ENCODE results near the gene FAM184B.
A peak's percentile ranks its signal among the peaks of the same experiment; 100 is the strongest.

The FAM184B gene

GRCh38 chr4:17781300-17782287, at the start of gene FAM184B:
Gene FAM184B, minus strand, starts transcription at chr4:17781621. Its CDS starts 322 bp downstream, at chr4:17781299.
- DNase-seq (ENCODE audit: extremely low read depth in 1 of 2, low read depth in 1 of 2): no peak

GRCh38 chr4:17823871-17824669, 42.6 kb upstream of the FAM184B start:
- DNase-seq (ENCODE audit: extremely low read depth in 1 of 2, low read depth in 1 of 2): no peak

- DNase-seq (ENCODE audit: extremely low read depth in 1 of 2, low read depth in 1 of 2): no peak
These were observed 35.6 kb upstream of the FAM184B start for GRCh38 chr4:17817027-17817426.

GRCh38 chr4:17816142-17816541, 34.7 kb upstream of the FAM184B start:
- no peak for DNase-seq (ENCODE audit: extremely low read depth in 1 of 2, low read depth in 1 of 2)

GRCh38 chr4:17814140-17814539, 32.7 kb upstream of the FAM184B start:
- no peak for DNase-seq (ENCODE audit: extremely low read depth in 1 of 2, low read depth in 1 of 2)

GRCh38 chr4:17812801-17813200, 31.4 kb upstream of the FAM184B start:
- no peak for DNase-seq (ENCODE audit: extremely low read depth in 1 of 2, low read depth in 1 of 2)

GRCh38 chr4:17812125-17812524, 30.7 kb upstream of the FAM184B start:
- no peak for DNase-seq (ENCODE audit: extremely low read depth in 1 of 2, low read depth in 1 of 2)

- DNase-seq (ENCODE audit: extremely low read depth in 1 of 2, low read depth in 1 of 2): no peak
These were observed 29.7 kb upstream of the FAM184B start for GRCh38 chr4:17811078-17811603.

- peak; percentile 98 to 99 for DNase-seq (ENCODE audit: extremely low read depth in 1 of 2, low read depth in 1 of 2)
These were observed 29.0 kb upstream of the FAM184B start, which contains the start of the genes DCAF16 and NCAPG for GRCh38 chr4:17810260-17811077. Gene DCAF16, minus strand, starts transcription at chr4:17810757. Its CDS starts 6,616 bp downstream, at chr4:17804141. Gene NCAPG, plus strand, starts transcription at chr4:17810979. Its CDS starts 99 bp downstream, at chr4:17811078.

GRCh38 chr4:17809667-17810066, 28.2 kb upstream of the FAM184B start:
- no peak for DNase-seq (ENCODE audit: extremely low read depth in 1 of 2, low read depth in 1 of 2)

- no peak for DNase-seq (ENCODE audit: extremely low read depth in 1 of 2, low read depth in 1 of 2)
These were observed 26.0 kb upstream of the FAM184B start for GRCh38 chr4:17807446-17807845.

- no peak for DNase-seq (ENCODE audit: extremely low read depth in 1 of 2, low read depth in 1 of 2)
These were observed 24.2 kb upstream of the FAM184B start for GRCh38 chr4:17805580-17806155.

GRCh38 chr4:17797808-17798207, 16.4 kb upstream of the FAM184B start:
- DNase-seq (ENCODE audit: extremely low read depth in 1 of 2, low read depth in 1 of 2): no peak

- no peak for DNase-seq (ENCODE audit: extremely low read depth in 1 of 2, low read depth in 1 of 2)
These were observed 13.3 kb upstream of the FAM184B start for GRCh38 chr4:17794730-17795129.

GRCh38 chr4:17788956-17789355, 7.5 kb upstream of the FAM184B start:
- DNase-seq (ENCODE audit: extremely low read depth in 1 of 2, low read depth in 1 of 2): no peak

- DNase-seq (ENCODE audit: extremely low read depth in 1 of 2, low read depth in 1 of 2): no peak
These were observed 5.9 kb upstream of the FAM184B start for GRCh38 chr4:17787315-17787714.

- no peak for DNase-seq (ENCODE audit: extremely low read depth in 1 of 2, low read depth in 1 of 2)
These were observed 5.1 kb upstream of the FAM184B start for GRCh38 chr4:17786567-17786966.

GRCh38 chr4:17785858-17786257, 4.4 kb upstream of the FAM184B start:
- no peak for DNase-seq (ENCODE audit: extremely low read depth in 1 of 2, low read depth in 1 of 2)

GRCh38 chr4:17780501-17781299, 721 bp downstream of the FAM184B start:
- DNase-seq (ENCODE audit: extremely low read depth in 1 of 2, low read depth in 1 of 2): no peak

Data from stimulated activated CD8-positive, alpha-beta memory T cell treated with anti-CD3 and anti-CD28 coated beads, Interleukin-7, amount 100 ng/mL, for 48 hours (primary cell).